Putamen (tissue), 1 donor: Measurements from ENCODE around the gene KRTAP20-4.

ENCODE experiments used
- DNase-seq: peaks from one replicate; pipeline ENCODE4 v3.0.0-alpha.2; 2016; ENCODE audit warnings: low spot score

KRTAP20-4 gene

DNA sequence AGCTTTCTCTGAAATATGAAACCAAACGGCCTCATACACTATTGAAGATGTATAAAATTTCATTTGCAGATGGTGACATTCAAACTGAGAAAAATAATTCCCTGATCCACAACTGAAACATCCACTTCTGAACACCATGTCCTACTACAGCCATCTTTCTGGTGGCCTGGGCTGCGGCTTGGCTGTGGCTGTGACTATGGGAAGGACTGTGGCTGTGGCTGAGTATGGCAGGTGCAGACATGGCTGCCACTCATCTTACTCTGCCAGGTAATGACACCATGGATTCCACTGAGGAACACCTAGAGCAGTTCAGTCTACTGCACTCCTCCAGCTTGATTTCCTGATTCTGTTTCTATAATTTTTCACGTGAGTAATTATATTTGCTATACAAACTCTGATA is at the start of gene KRTAP20-4:
KRTAP20-4 (plus strand) TSS at position 106 of the 400 bp plus-strand sequence.
- DNase-seq = no peak

DNA sequence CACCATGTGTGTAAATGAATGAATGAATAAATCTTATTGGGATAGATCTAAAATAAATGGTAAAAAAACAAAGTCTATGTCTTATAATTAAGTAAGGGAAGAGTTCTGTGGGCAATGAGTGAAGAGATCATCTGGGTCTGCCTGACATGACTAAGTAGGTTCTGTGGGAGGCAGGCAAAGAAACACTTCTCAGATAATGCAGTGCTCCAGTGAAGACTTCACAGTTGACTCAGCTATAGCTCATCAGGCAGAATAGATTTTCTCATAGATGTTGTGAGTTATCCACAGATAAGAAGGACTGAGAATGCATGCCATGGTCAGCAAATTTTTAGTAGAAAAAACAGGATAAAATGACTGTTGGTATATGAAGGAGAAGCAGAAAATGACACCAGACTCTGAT is 42.7 kb upstream of the KRTAP20-4 start:
- no peak for DNase-seq

DNA sequence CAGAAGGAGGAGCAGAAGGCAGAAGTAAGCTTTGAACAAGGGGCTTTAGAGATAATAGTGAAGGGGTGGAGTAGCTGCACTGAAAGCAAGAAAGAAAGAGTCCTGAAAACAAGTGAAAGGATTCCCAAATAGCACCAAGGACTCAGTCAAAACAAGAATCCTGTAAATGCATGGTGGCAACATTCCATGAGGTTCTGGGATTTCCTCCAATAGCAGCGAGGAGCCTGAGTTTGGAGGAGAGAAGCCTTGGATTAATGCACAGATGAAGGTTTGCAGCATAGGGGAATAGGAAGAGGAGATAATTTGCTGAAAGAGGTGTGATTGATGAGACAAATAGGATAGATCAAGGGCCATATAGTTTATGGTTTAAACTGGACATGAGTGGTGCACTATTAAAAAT is 41.1 kb upstream of the KRTAP20-4 start:
- no peak for DNase-seq

DNA sequence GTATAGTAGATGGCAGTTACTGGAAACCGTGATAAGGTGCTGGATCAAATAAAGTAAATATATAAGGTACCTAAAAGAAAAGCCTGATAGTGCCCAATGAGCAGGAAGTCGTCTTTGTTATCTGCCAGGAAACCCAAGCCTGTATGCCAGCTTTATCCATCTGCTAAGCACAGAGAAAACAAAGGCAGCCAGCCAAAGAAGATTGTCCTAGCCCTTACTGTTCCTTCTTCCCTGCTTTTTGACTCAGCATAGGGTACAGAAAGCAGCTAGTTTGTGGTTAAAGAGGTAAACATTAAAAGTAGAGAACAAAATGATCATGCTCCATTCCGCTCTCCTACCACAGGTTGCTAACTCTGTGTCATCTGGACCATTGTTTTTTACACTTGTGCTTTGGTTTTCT is 40.3 kb upstream of the KRTAP20-4 start:
- DNase-seq = no peak

DNA sequence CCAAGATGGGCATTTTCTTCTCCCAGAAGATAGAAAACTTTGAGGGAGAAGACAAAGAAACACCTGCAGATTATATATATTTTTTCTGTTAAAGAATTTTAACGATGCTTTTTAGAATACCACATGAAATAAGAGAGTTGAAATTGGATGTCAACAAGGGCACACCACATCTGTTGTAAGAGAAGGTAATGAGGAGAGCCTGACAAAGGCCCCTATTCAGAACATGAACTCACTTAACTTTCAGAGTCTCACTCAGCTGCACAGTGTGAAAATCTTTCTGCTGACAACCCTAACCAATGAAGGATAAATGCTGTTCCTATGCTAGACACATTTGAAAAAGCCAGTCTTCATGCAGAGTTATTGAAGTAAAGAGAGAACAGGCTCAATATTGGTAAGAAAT is 37.6 kb upstream of the KRTAP20-4 start:
- no peak for DNase-seq

DNA sequence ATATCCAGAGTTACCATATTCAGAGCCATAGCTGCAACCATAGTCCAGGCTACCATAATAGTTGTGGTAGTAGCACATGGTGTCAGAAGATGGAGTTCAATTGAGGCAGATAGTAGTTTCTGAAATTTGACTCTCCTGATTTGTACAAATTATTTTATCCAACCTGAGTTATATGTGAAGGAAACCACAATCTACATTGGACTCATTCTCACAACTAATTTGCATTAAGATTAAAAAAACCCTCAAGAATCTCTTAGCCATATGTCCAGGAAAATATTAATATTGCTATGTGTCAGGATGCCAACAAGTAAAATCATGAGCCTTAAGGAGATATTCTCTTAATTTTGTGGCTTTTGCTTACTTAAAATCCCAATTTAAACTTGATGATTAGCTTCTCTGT is 30.1 kb upstream of the KRTAP20-4 start, which contains the start of gene KRTAP22-2:
KRTAP22-2 (minus strand) TSS at position 101 of the 400 bp plus-strand sequence.
- no peak for DNase-seq

DNA sequence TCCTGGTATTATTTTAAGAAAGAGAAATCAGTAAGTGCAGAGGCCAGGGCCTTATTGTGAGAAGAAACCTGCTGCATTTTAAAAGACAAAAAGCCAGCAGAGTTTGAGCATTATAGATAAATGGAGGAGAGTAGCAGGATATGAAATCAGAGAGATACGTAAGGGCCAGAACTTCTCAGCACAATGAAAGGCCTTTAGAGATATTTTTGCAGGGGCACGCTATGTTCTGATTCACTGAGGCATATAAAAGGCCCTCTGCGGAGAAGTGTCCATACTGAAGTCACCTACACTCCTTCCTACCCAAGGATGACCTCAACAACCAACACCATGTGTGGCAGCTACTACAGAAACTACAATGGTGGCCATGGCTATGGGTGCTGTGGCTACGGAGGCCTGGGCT is 28.3 kb upstream of the KRTAP20-4 start, which contains the start of gene KRTAP6-3:
KRTAP6-3 (plus strand) TSS at position 301 of the 400 bp plus-strand sequence; CDS start at position 307, 6 bp downstream.
- no peak for DNase-seq

DNA sequence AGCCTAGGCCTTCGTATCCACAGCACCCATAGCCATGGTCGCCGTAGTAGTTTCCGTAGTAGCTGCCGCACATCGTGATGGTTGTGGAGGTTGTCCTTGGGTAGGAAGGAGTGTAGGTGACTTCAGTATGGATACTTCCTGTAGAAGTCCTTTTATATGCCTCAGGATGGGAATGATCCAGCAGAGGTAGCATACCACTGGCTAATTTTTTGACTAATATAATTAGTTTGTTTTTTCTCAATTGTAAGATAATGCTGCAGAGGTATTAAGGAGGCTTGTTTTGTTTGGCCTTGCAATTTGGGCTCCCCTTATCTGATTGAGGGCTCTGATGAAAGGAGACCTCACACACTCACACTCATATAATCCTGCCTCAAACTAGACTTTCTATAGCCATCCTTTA is 21.6 kb upstream of the KRTAP20-4 start, which contains the start of gene KRTAP6-2:
KRTAP6-2 (minus strand) TSS at position 101 of the 400 bp plus-strand sequence; CDS start at position 73, 28 bp downstream.
- no peak for DNase-seq

DNA sequence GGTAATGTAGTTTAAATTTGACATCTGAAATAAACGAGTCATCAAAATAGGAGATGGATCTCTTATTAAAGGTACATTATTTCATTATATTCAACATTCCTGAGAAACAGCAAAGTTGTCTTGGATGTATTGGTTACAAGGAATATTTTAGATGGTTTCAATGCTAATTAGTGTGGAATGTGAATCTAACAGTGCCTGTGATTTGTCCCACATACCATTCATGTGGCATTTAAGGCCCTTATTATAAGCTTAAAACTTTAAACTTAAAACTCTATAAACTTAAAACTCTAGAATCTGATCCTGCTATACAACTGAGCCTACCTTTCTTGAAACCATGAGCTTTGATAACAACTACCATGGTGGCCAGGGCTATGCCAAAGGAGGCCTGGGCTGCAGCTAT is 19.6 kb upstream of the KRTAP20-4 start, which contains the start of gene KRTAP22-1:
KRTAP22-1 (plus strand) TSS at position 301 of the 400 bp plus-strand sequence.
- DNase-seq = no peak

DNA sequence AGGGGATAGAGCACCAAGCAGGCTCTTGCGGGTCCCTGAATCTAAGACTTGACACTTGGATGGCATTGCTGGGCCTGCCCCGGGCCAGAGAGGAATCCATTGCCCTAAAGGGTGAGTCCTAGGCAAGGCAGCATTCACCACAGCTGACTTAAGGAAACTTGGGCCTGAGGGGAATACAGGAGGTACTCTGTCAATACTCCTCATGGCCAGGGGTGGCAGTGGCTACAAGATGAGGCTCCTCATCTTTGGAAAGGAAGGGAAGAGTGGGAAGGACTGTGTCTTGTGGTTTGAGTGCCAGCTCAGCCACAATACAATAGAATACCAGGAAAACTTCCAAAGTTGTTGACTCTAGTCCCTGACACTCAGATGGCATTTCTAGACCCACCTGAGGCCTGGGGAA is 14.5 kb upstream of the KRTAP20-4 start:
- DNase-seq = no peak

DNA sequence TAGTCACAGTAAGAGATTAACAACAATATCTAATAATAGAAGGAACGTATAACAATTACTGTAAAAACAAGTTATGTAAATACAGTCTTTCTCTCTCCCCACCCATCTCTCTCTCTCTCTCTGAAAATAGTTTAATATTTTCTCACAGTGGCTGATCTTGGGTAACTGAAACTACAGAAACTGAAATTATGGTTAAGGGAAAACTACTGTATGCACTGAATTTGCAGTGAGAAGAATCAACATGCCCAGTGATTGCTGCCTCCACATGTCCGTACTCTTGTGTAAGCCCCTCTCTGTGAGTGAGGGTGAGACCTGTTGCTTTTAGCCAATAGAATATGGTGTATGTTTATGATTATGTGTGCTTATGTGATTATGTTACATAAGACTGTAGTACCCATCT is 8.3 kb upstream of the KRTAP20-4 start:
- no peak for DNase-seq

DNA sequence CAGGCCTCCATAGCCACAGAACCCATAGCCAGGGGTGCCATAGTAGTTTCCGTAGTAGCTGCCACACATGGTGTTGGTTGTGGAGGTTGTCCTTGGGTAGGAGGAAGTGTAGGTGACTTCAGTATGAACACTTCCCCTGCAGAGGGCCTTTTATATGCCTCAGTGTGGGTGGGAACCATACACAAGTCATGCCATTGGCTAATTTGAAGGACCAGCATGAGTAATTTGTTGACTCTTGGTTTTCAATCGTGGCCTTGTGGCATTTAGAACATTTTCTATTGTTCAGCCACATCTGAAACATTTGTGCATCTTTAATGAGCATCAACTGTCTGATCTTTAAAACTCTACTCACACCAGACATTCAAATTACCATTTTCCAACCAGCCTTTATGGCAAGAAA is 6.6 kb upstream of the KRTAP20-4 start, which contains the start of gene KRTAP6-1:
KRTAP6-1 (minus strand) TSS at position 95 of the 400 bp plus-strand sequence; CDS start at position 69, 26 bp downstream.
- DNase-seq = no peak

DNA sequence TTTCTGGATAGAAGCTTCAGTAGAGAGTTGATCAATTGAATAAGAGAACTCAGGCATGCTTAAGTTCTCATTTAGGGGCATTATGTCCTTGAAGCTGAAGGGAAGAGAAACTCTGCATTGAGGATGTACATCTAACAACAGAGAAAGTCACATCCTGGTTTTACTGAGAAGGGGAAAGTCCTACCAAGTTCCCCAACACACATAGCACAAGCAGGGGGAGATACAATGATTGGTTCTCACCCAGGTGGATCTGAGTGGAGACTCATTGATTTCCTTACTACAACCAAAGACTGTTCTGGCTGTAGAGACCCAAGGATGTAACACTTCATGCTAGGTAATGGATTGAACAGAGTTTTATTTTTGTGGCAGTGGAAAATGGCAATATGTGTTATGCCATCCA is 5.2 kb upstream of the KRTAP20-4 start:
- no peak for DNase-seq

DNA sequence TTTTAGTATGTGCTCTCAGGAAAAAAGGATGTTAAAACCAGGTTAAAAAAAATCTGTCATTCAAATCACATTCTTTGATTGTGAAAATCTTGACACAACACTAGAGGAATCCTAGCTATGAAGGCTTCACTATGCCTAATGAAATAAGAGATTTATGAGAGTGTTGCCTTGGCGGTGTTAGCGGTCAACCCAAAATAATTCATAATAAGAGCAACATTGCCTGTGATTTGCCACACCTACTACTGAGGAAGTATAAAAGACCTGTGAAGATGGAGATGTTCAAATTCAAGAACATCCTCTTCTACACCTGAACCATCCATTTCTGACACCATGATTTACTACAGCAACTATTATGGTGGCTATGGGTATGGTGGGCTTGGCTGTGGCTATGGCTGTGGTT is 4.3 kb upstream of the KRTAP20-4 start, which contains the start of gene KRTAP20-1:
KRTAP20-1 (plus strand) TSS at position 301 of the 400 bp plus-strand sequence; CDS start at position 331, 30 bp downstream.
- DNase-seq = no peak

DNA sequence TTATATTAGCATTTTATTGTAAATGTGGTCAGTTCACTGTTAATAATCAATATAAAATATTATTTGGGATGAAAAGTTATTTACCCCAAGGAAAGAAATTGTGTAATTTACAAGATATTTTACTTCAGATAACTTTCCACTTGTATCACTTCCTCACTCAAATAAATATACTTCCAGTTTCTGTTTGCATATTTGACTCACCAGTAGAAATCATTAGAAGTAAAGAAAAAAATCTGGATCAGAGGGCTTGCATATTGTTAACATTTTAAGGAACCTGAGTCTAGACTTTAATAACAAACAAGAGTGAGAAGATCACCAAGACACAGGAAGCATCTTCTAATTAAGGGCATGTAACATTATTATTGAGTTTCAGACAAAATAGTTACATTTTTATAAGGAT is 347 bp upstream of the KRTAP20-4 start:
- no peak for DNase-seq

DNA sequence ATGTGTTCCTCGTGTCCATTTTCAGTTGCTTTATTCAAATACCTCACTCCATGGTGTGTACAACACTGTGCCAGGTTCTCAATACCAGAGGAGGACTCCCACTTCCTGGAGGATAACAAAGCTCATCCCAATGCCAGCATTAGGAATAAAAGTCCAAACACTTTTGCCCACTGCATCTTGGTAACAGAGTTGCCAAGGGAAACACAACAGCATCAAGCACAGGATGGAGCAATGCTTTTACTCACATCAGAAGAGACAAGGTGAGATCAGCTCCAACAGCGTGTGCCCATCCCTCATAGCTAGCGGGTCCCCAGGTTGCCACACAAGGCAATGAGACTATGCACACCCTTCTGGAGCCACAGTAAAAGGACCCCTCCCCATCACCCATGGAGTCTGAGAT is 2.9 kb downstream of the KRTAP20-4 start:
- no peak for DNase-seq

DNA sequence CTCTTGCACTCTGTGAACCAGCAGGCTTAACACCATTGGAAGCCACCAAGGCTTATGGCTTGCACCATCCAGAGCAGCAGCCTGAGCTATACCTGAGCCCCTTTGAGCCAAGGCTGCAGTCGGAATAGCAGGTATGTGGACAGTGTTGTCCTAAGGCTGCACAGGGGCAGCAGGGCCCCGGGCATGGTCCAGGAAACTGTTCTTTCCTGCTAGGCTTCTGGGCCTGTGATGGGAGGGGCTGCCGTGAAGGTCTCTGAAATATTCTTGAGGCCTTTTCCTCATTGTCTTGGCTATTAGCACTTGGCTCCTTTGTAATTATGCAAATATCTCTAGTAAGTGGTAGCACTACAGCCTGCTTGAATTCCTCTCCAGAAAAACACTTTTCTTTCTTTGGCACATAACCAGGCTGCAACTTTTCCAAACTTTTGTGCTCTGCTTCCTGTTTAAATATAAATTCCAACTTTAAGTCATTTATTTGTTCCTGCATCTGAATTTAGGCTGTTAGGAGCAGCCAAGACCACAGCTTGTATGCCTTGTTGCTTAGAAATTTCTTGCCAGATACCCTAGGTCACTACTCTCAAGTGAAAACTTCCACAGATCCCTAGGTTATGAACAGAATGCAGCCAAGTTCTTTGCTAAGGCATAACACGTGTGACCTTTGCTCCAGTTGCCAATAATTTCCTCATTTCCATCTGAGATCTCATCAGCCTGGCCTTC is 5.2 kb downstream of the KRTAP20-4 start:
- no peak for DNase-seq

DNA sequence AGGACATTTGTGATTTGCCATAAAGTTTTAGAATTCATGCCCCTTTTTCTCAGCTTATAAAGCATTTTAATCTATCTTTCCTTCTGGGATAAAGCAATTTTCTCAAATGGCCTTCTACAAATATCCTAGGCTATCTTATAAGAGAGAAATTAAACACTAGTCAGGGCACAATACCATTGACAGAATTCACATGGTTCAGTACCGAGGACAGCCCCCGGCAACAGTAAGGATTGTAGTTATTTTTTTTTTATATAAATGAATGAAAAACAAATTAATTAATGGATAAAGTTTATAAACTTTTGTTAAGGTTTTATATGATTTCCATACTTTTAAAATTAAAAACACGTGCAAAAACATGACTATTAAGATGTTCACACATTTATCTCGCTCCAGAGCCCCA is 7.7 kb downstream of the KRTAP20-4 start:
- DNase-seq = no peak

DNA sequence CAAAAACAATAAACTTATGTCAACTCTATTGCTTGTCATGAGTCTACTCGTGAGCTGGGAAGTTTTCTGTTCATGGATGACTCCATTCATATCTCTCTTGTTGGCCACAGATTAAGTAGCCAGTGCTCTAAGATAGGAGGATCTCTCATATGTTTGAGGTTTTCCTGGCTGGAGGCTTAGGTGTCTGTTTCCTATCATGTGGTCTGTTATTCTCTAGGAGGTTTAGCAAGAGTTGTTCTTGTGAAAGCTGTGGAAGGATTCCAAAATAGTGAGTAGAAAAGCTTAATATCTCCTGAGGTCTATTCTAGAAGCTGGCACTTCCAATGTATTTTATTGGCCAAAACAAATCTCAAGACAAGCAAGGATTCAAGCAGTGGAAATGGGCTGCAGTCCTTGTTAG is 8.8 kb downstream of the KRTAP20-4 start:
- no peak for DNase-seq

DNA sequence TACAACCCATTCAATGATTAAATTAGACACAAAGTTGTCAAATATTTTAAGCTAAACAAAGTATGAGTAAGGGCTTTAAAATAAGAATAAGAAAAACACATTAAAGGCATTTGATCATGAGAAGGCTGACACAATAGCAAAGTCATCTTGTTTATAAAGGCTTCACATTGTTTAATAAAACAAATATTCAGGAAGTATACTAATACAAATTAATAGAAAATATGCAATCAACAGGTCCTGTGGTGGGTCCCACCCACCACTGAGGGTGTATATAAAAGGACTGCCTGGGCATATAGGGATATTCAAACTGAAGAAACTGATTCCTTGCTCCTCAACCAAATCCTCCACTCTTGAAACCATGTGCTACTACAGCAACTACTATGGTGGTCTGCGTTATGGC is 14.5 kb downstream of the KRTAP20-4 start, which contains the start of gene KRTAP20-2:
KRTAP20-2 (plus strand) TSS at position 301 of the 400 bp plus-strand sequence; CDS start at position 359, 58 bp downstream.
- DNase-seq = no peak

DNA sequence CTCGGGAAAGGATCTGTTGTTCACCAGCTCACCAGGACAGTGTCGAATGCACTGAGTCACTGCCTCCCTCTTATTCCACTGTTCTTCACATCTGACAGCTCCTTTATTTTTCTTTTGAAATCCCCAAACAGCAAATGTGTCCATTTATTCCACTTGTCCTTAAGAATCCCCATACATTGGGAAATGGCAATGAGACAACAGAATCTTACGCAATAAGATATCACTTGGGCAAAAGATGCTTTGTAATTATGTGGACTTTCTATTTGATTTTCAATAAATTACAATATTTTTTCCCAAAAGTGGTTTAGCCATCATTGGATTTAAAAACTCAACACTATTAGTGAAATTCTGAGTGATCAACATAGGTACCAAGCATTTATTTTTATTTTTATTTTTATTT is 18.3 kb downstream of the KRTAP20-4 start:
- DNase-seq = no peak

DNA sequence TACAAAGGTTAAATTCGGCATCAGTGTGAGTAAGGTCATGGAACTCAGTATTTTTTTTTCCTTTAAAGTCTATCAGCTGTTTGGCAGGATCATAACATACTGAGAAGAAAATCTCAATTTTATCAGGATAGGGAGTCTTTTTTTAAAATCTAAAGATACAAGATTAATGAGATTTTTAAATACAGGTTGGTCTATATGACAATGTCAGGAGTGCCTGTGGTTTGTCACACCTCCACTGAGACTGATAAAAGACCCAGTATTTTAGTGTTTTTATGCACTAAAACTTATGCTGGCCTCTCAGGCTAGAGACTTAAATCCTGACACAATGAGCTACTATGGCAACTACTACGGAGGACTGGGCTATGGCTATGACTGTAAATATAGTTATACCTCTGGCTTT is 22.1 kb downstream of the KRTAP20-4 start, which contains the start of gene KRTAP20-3:
KRTAP20-3 (plus strand) TSS at position 301 of the 400 bp plus-strand sequence.
- DNase-seq = no peak

DNA sequence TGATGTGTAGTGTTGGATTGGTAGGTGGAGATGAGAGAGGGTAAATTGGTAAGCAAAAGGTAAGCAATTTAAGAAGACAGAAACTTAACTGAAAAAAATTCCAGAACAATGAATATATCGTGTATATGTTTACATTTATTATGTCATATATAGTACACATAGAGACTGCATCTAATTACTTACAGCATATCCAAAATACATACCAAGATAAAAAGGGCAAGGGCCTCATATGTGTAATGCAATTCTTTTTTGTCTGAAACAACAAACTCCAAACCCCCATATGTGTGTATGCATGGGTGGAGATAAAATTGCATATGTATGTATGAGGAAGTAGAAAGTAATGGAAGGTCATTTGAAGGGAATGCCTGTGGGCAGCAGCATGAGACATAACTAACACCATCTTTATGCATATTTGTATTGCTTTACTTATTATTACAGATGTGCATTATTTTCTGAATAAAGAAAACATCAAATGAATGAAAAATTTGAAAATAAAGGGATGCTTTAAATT is 26.5 kb downstream of the KRTAP20-4 start:
- no peak for DNase-seq
